Esophagus squamous epithelium (tissue), 4 donors: ENCODE results near the gene TMEM212.

Experiments
- POLR2A ChIP-seq, 4 donors: fragments of 450-650 bp; IDR thresholded peaks; one replicate each; pipeline ENCODE4 v1.6.1; 2017; ENCODE audit warnings: antibody characterized with exemption in 4 of 4, mild to moderate bottlenecking in 4 of 4, moderate library complexity in 3 of 4
- TF ChIP-seq, protein P1 (sequence below), 6 experiments: fragments of 450-650 bp in 4 of 6; fragments of 200-600 bp in 2 of 6; sonication (generic) in 2 of 6; IDR thresholded peaks; one replicate each; pipeline ENCODE4 v1.5.1; 2016 to 2019; ENCODE audit warnings: antibody characterized with exemption in 6 of 6, mild to moderate bottlenecking in 4 of 6, moderate library complexity in 4 of 6

- TF ChIP-seq, protein P1, sequence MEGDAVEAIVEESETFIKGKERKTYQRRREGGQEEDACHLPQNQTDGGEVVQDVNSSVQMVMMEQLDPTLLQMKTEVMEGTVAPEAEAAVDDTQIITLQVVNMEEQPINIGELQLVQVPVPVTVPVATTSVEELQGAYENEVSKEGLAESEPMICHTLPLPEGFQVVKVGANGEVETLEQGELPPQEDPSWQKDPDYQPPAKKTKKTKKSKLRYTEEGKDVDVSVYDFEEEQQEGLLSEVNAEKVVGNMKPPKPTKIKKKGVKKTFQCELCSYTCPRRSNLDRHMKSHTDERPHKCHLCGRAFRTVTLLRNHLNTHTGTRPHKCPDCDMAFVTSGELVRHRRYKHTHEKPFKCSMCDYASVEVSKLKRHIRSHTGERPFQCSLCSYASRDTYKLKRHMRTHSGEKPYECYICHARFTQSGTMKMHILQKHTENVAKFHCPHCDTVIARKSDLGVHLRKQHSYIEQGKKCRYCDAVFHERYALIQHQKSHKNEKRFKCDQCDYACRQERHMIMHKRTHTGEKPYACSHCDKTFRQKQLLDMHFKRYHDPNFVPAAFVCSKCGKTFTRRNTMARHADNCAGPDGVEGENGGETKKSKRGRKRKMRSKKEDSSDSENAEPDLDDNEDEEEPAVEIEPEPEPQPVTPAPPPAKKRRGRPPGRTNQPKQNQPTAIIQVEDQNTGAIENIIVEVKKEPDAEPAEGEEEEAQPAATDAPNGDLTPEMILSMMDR (IDR thresholded peaks at IDR 0.05): no peak
- no peak for TF ChIP-seq POLR2A (IDR thresholded peaks at IDR 0.05)
Observed at GRCh38 chr3:171862993-171863521, 19.9 kb downstream of the TMEM212 start.
